Suppressor macrophage treated with lipopolysaccharide for 1 hour (primary cell): Measurements from ENCODE around the gene SLC39A11.
"Not testable (repeated sequence)": the region's sequence is repeated elsewhere in the genome, so short reads cannot be mapped to it uniquely, and the experiment has no call there.

Experiments
- DNase-seq, 3 donors: peaks; one replicate each; pipeline ENCODE4 v3.0.0-alpha.2; 2020 to 2022

SLC39A11 gene

DNA sequence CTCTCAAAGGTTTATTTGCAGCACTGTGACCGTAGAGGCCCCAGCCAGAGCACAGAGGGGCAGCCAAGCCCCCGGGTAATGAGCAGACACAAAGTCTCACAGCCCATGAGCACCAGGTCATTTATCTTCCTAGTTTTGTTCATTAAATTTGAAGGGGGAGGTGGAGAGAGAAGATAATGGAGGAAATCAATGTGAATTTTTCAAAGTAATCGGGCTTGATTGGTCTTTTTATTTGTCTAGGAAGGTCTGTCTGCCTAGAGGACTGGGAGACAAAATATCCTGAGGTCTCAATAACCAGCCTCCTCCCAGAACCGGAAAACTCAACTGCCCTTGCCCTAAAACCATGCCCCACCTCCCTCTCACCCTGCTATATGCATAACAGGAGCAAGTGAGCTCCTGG, 189.0 kb downstream of the SLC39A11 start:
- DNase-seq, result no peak

GRCh38 chr17:72901657-72902056, 190.8 kb downstream of the SLC39A11 start:
- DNase-seq, result no peak

DNA sequence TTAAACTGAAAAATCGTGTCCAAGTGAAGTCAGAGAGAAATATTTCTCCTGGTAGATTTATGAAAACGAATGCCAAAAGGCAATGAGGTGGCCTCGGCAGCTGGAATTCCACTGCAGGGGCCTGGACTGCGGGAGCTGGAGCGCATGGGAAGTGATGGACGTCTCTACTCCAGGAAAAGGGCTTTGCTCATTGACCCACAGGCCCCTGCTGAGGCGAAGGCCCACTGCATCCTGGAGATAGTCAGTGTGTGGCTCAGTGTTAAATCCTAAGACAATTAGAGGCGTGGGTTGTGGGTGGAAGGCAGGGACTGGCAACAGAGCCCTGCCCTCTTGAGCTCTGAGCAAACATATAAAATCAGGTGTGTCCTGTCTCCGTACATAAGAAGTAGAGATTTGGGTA, 191.4 kb downstream of the SLC39A11 start:
- DNase-seq, result no peak

DNA sequence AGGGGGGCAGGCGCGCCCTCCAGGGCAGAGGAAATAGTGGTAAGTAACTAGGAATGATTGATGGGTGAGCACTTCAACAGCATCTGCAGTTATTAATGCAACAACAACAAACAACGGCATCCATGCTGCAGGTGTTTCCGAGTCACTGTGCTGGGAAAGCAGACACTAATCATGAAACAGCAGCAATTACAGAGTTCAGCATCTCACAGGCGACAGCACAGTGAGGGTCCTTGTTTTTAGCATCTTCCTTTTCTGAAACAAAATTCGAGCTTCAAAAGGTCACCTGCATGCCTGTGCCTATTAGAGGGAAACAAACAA, 191.9 kb downstream of the SLC39A11 start:
- DNase-seq, result no peak

DNA sequence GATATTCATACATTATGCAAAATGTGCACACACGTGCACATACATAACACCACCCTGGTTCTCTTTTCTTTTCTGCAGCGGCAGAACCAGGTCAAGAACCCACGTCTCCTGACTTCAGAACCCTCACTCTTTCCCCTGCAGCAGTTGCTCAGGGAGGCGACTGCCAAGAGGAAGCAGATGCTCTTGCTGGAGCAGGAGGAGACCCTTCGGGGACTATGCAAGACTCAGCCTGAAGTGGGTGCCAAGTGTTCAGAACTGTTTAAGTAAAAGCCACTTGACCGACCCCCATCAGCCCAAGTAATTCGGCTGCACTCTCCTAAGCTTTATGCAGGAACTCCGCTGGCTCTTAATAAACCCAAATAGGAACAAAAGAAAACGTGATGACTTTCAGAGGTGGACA, 193.8 kb downstream of the SLC39A11 start:
- DNase-seq, result no peak

DNA sequence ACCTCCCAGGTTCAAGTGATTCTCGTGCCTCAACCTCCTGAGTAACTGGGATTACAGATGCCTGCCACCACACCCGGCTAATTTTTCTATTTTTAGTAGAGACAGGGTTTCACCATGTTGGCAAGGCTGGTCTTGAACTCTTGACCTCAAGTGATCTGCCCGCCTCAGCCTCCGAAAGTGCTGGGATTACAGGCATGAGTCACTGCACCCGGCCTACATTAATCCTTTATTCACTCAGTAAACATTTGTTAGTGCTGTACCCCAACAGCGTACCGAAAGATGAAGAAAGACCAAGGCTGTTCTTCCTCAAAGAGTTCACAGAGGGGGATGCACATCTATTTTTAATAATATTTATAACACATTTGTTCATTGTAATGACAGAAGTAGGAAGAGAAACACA, 196.2 kb downstream of the SLC39A11 start:
- not testable (repeated sequence) for DNase-seq

DNA sequence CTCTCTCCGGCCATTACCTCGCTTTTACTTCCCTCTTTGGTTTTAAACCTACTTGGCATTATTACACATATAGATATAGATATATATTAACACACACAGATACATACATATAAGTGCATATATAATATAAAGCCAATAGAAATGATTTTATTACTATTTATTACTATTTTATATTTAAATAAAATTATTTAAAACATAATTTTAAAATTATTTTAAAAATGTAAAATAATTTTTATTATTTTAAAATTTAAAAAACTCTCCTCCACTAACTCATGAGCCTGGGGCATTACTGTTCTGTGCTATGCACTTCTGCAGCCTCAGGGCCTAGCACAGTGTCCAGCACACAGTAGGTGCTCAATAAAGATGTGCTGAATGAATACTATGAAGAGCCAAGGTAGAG, 200.9 kb downstream of the SLC39A11 start:
- no peak for DNase-seq

GRCh38 chr17:72890711-72891110, 201.8 kb downstream of the SLC39A11 start:
- DNase-seq, result no peak

GRCh38 chr17:72887917-72888316, 204.6 kb downstream of the SLC39A11 start:
- DNase-seq, result no peak

DNA sequence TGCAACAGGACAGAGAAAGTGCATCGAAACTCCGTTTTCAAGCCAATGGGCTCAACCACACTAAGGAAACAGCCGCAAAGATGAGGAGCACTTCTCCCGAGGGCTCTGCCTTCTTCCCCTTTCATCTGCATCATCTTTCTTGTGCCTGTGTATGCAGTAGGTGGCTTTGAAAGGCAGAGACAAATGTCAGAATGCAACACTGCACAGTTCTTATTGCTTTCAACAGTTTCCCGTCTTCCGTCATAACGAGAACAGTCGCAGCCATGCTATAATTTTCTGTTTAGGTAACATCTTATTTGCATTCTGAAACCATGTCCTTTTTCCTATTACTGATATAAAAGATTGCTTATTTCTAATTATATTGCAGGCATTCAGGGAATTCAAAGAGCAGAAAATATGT, 205.2 kb downstream of the SLC39A11 start:
- DNase-seq, result no peak

DNA sequence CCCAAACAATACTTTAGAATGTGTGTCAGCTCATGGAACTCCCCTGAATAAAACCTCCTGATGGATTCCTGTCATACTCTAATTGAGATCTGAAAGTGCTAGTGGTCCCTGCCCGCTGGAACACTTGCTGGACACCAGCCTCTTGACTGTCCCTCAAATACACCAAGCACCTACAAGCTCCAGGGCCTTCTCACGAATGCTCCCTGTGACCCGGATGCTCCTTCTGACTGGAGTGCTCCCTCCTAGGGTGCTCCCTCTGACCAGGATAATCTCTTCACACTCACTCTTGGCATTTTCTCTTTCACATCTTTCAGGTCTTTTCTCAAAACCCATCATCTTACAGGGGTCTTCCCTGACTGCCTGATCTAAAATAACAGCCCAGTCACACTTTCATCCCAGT, 205.9 kb downstream of the SLC39A11 start:
- DNase-seq, result no peak

- no peak for DNase-seq
Measured at GRCh38 chr17:72884066-72884465, 208.4 kb downstream of the SLC39A11 start.

DNA sequence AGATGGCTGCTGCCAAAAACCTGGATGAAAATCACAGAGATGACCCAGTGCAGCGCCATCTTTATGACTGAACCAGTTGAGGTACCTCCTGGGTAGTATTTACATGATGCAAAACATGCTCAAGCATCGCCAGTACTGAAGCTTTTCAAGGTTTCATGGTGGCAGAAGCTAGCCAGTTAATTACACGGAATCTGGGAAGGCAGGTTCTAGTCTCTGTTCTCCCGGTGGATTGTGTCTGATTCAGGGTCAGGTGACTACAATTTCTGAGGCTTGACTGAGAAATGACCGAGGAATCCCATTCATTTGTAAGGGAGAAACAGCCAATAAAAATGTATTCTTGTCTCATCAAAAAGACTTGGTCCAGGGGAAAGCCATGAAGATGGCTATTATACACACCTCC, 209.1 kb downstream of the SLC39A11 start:
- no peak for DNase-seq

DNA sequence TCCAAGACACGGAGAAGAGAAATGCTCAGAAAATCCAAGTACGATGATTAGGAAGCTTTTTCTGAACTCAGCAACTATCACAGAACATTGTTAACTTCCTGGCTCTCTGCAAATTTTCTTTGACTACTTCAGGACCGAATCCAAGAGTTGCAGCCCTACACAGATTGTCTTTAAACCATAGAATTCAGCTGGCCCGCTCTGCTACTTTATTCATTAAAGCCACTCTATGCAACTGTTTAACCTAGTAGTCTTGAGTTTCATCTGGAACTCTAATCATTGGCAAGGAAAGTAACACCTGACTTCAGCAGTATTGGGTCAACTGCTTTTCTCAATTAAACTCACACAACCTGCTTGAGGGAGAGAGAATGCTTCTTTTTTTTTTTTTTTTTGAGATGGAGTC, 210.1 kb downstream of the SLC39A11 start:
- DNase-seq, result no peak

GRCh38 chr17:72879877-72880276, 212.6 kb downstream of the SLC39A11 start:
- no peak for DNase-seq

DNA sequence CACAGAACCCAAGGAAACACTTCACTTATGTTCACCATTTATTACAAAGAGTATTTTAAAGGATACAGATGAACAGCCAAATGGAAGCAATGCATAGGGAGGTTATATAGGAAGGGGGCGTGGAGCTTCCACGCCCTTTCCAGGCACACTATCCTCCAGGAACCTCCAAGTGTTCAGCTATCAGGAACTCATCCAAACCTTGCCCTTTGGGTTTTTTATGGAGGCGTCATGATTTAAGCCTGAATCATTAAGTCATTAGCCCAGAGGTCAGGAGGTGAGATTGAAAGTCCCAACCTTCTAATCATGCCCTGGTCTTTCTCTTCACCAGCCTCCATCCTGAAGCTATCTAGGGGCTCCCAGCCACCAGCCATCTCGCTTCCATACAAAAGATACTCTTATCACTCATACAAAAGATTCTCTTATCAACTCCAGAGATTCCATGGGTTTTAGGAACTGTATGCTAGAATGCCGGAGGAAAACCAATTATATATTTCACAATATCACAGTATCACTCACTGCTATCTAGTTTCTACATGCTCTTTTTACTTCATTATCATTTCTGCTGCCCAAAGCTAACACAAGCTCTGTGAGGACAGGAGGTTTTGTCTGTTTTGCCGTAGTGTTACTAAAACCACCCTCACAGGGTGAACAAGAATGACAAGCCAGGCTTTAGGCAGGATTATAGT, 213.4 kb downstream of the SLC39A11 start:
- DNase-seq, result no peak

- DNase-seq, result no peak
Measured at GRCh38 chr17:72877348-72877747, 215.1 kb downstream of the SLC39A11 start.

DNA sequence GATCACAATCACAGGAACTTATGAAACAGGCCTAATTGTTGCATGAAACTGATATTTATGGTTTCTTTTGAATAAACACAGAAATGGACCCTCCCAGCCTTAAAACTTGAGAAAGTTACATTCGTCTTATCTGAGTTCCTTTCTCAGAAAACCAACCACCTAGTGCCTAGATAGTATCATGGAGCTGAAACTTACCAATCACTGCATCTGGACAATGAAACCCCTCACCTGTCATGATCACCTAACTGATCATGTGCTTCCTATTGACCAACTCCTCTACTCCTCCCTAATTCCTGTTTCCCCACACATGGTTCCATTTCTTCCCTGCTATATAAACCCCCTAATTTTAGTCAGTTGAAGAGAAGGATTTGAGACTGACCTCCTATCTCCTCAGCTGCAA, 216.1 kb downstream of the SLC39A11 start:
- no peak for DNase-seq

- DNase-seq, result no peak
Measured at GRCh38 chr17:72875361-72875760, 217.1 kb downstream of the SLC39A11 start.

DNA sequence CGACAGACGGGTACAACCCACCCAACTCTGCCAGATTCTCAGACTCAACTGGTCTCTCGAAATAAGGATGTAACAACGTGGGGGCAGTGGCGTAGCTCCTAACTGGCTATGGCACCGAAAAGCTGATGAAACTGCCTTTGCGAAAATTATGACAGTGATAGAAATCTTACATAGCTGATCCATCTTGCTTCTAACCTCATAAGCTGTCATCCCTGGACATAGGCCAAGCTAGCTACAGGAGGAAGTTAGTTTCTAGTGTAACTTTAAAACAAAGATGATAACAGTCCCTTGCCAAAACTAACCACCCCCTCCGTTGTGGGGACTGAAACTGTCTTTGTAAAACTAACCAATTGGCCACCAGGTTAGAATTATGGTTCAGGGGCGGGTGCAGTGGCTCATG, 220.1 kb downstream of the SLC39A11 start:
- no peak for DNase-seq

DNA sequence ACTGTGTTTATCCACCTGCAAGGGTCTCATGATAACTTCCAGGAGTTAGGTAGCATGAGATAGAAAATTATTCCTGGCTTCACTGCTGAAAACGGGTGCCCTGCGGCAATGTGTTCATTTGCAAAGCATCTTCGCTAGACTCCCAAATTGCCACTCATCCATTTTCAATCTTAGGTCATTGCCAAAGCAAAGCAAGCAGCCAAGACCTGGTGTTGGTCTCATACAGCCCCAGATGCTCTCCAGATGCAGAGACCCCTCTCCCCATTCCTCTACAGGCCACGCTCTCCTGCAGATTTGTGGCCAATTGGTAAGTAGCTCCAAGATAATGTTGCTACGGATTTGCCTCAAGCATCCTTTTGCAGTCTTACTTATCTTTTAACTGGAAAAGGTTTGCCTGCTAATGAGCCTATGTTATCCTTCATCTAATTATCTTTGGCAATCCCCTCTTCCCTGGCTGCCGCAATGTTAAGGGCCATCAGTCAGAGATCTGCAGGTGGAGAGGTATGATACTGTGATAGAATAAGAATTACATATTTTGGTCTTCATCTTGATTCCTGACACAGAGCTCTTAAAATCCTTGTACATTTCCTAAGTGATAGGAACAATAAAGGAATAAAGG, 222.0 kb downstream of the SLC39A11 start:
- no peak for DNase-seq

- no peak for DNase-seq
Measured at GRCh38 chr17:72869630-72870029, 222.9 kb downstream of the SLC39A11 start.

- DNase-seq, result no peak
Measured at GRCh38 chr17:72865954-72866353, 226.5 kb downstream of the SLC39A11 start.

GRCh38 chr17:72863526-72864211, 228.8 kb downstream of the SLC39A11 start:
- no peak for DNase-seq
